Measurements from ENCODE around the gene SOX6.
"Not testable (repeated sequence)": the region's sequence is repeated elsewhere in the genome, so short reads cannot be mapped to it uniquely, and the experiment has no call there.

SOX6 gene

GRCh38 chr11:15944460-15944859 is 411.9 kb downstream of the SOX6 start:
- DNase-seq = no peak

GRCh38 chr11:15943418-15944197 is 412.7 kb downstream of the SOX6 start:
- no peak for DNase-seq

GRCh38 chr11:15942936-15943335 is 413.4 kb downstream of the SOX6 start:
- DNase-seq = no peak

GRCh38 chr11:15942126-15942525 is 414.2 kb downstream of the SOX6 start:
- DNase-seq = no peak

- no peak for DNase-seq
Measured at GRCh38 chr11:15941206-15941770, 415.1 kb downstream of the SOX6 start.

- DNase-seq = no peak
Measured at GRCh38 chr11:15940462-15941205, 415.7 kb downstream of the SOX6 start.

GRCh38 chr11:15938983-15939382 is 417.4 kb downstream of the SOX6 start:
- no peak for DNase-seq

GRCh38 chr11:15938121-15938611 is 418.2 kb downstream of the SOX6 start:
- DNase-seq = no peak

- DNase-seq = no peak
Measured at GRCh38 chr11:15937601-15938120, 418.7 kb downstream of the SOX6 start.

GRCh38 chr11:15936011-15936410 is 420.3 kb downstream of the SOX6 start:
- DNase-seq = no peak

GRCh38 chr11:15935373-15935772 is 421.0 kb downstream of the SOX6 start:
- DNase-seq = no peak

GRCh38 chr11:15933886-15934625 is 422.3 kb downstream of the SOX6 start:
- no peak for DNase-seq

- no peak for DNase-seq
Measured at GRCh38 chr11:15932417-15932816, 423.9 kb downstream of the SOX6 start.

GRCh38 chr11:15931497-15931896 is 424.8 kb downstream of the SOX6 start:
- no peak for DNase-seq

GRCh38 chr11:15930442-15931025 is 425.8 kb downstream of the SOX6 start:
- DNase-seq = no peak

- DNase-seq = no peak
Measured at GRCh38 chr11:15929371-15929901, 426.9 kb downstream of the SOX6 start.

GRCh38 chr11:15927864-15928217 is 428.5 kb downstream of the SOX6 start:
- no peak for DNase-seq

- DNase-seq = no peak
Measured at GRCh38 chr11:15927196-15927863, 429.0 kb downstream of the SOX6 start.

GRCh38 chr11:15926071-15926470 is 430.3 kb downstream of the SOX6 start:
- DNase-seq = no peak

GRCh38 chr11:15923183-15923582 is 433.2 kb downstream of the SOX6 start:
- DNase-seq = no peak

- DNase-seq = not testable (repeated sequence)
Measured at GRCh38 chr11:15922745-15923144, 433.6 kb downstream of the SOX6 start.
